Stimulated activated CD4-positive, alpha-beta T cell treated with anti-CD3 and anti-CD28 coated beads, Interleukin-1b, Interleukin-23, amount 100 ng/mL, for 48 hours (primary cell): ENCODE data around the gene SNCAIP.
"Not testable (repeated sequence)": the region's sequence is repeated elsewhere in the genome, so short reads cannot be mapped to it uniquely, and the experiment has no call there.

Experiments used
- DNase-seq: peaks from one replicate; pipeline ENCODE4 v3.0.0-alpha.2; 2020

SNCAIP gene

DNA sequence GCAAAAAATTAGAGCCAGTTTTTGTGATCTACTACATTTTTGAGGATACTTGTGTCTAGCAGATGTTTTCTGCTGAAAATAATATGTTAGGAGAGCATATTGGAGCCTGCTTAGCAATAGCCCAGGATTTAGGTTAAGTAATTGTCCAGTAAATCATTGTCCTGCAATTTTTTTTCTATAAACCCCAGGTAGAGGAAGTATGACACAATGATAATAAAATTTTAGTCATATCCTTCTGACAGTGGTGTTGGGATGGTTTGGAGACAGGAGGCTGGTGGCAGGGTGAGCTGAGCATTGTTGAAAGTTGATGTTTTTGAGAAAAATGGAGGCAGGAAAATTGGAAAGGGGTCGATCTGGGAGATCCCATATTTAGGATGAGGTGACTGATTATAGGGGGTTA is 3.5 kb downstream of the SNCAIP start:
- no peak for DNase-seq

DNA sequence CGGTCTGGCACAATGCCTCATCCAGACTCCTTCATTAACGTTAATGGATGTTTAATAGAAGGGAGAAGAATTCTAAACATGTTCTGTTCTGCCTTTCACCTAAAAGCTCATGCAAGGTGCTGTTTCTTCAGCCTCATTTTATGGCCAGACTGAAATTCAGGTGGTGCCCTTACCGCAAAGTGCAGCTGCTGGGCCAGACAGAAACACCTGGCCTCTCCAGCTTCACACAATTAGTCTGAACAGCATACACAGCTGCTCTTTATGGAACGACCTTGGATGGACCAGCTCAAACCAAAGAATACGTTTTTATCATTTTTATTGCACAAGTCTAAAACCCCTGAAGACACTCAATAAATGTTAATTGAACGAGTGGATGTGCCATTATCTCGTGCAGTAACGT is 4.6 kb downstream of the SNCAIP start:
- no peak for DNase-seq

DNA sequence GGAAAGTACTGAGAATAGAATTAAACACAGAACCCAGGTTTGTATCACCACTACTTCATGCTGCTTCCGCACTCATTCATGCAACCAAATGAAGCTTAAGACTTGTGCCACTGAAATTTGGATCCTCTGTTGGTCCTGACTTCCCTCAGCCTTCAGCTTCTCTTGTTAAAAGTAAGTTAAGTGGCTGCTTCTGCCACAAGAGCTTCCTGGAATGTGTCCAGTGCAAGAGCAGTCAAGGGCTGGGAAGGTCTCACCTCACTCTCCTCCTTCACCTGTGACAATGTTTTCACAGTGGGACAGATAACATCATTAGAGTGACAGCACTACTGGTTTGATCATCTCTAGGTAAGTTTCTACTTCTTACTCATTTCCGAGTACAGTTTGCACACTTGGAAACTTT is 7.9 kb downstream of the SNCAIP start:
- no peak for DNase-seq

DNA sequence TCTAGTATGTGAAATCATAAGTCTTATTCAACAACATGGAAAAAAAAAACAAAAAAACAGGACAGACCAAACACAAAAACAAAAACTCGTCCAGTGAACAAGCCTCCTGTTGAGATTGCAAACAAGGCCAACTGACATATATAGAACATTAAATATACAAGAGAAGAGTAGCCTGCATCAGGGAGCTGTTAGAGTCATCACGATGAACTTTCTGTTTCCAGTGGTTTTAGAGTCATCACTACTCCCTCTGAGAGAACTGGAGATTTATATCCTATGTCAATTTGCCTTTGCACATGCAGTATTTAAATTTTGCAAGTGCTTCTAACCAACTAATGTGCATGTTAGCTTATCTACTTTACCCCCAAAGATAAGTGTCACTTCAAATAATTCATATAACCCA is 9.9 kb downstream of the SNCAIP start:
- no peak for DNase-seq

DNA sequence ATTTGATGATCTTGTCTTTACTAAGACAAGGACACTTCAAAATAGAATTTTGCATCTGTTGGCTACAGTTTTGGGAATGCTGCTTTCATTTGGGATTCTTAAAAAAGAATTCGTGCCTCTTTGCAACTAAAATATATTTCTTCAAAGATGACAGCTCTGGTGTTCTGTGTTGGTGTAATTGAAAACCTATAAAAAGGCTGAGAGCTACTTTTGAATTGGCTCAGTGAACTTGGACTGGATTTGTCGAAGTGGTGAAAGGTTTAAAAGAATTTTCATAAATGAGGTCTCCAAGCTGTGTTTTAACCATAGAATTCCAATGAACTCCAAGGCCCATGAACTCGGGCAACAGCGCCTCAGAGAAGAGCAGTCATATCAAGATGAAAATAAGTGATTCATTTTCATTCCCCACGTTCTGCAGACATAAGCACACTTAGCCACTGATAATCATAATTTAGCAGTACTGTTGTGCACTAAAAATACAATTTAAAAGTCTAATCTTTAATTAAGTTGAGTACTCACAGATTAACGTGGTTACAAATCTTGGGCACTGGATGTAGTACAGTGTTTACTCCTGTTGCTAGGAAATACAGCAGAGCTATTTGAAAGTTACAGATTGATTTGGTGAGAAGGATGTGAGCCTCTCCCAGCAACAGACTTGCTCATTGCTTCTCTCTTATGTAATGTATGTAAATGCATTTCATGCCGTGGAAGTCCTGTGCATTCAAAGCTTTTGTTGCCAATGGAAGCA is 10.9 kb downstream of the SNCAIP start:
- no peak for DNase-seq

DNA sequence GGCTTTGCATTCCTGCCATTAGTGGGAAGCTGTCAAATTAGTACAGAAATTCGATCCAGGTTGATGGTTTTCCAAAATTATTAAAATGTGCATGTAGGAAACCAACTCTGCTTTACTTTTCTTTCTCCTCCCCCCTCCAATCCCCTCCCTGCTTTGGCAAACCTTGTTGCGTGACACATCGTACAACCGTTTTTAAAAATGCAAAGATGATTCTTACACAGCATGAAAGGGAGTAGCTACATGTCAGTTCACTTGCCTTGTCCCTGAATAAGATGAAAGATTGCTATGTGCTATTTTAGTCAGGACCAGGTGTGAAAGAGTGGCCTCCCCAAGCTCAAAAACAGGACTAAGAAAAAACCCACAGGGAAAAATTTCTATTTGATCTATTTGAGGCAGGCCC is 11.7 kb downstream of the SNCAIP start:
- DNase-seq, result no peak

DNA sequence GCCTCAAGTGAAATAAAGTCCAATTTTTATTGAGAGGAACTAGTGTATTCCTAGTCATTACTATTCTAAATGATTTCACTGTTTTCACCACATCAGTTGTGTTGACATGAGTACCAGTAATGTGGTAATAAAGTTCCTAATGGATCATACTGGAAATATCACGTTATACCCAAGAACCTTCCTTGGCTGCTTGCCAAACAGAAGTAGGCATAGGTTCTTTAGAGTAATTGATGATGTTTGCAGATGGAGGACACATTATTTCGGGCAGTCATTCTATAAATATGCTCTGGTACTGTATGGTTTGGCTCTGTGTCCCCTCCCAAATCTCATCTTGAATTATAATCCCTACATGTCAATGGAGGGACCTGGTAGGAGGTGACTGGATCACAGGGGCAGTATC is 15.1 kb downstream of the SNCAIP start:
- no peak for DNase-seq

DNA sequence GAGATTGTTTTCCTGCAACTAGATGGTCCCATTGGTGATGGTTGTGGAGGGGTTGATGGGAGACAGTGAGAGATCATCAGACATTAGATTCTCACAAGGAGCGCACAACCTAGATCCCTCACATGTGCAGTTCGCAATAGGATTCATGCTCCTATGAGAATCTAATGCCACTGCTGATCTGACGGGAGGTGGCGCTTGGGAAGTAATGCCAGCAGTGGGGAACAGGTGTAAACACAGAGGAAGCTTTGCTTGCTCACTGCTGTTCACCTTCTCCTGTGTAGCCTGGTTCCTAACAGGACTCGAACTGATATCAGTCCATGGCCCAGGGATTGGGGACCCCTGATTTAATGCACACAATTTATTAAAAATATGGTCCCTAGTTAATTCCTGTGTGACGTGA is 18.8 kb downstream of the SNCAIP start:
- no peak for DNase-seq

DNA sequence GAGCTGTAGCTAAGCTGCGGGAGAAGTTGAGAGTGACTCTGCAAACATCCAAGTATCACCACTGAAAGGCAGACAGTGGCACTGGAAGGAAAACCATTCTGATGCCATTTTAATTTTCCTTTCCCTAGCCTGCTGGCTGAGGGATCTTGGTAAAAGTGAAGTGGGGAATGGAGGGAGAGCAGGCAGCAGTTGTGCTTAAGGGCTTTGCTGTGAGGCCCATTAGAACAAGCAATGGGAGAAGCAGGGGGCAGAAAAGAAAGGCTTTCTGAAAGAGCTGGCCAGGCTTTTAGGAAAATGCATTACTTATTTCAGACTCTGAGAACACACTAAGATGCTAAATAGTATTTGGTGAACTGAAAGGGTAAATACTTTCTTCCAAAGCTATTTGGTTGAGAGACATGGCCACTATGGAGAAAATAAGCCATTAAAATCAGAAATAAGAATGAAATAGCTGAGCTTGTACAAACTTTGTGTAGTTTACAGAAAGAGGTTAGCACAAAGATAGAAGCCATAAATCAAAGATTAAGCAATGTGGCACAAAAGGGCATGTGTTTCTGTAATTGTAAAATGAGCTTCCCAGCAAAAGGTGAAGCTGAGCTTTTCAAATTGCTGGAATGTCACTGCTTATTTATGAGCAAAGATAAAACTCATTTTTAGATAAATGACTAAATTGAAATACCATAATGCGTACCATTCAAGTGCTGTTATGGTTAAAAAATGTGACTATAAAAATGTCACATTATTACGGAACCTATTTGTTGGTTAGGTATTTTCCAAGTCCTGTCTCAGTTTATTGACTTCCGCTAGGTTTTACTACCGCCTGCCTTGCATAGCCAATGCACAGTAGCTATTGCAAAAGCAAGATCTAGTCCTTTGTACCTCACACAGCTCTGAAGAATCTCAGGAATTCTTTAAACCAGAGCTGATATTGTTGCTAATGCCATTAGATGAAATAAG is 20.8 kb downstream of the SNCAIP start:
- DNase-seq, result no peak

DNA sequence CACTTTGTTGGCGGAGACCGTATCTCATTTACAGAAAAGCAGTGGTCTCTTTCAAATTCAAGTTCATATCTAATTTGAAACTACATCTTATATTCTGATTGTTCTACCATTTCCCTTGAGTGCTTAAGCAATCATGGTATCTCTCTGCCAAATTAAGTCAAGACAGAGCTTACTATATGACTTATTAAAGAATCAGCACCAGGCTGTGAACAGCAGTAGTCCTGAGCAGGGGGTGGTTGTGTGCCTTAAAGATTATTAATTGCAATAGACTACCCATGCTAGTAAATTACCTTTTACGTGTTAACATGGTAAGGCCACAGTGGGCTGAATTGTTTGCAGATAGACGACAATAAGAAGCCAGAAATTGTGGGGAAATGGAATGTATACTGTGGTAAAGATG is 21.5 kb downstream of the SNCAIP start:
- DNase-seq, result no peak

DNA sequence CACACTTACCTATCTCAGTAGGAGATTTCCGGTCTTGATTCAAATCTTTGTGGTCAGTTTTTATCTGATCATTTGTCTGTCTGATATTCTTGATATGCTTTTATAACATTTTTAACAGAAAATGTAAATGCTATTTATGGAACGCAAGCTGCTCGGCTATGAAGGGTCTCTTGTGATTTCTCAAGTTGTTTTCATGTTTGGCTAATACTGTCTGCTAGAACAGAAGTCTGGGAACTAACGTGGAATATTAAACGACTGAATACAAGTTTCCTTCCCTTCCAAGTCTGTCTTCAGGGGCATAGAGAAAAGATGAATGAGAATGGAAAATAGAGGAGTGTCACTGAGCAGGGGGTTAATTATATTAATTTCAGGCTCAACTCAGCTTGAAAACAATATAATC is 27.6 kb downstream of the SNCAIP start:
- no peak for DNase-seq

DNA sequence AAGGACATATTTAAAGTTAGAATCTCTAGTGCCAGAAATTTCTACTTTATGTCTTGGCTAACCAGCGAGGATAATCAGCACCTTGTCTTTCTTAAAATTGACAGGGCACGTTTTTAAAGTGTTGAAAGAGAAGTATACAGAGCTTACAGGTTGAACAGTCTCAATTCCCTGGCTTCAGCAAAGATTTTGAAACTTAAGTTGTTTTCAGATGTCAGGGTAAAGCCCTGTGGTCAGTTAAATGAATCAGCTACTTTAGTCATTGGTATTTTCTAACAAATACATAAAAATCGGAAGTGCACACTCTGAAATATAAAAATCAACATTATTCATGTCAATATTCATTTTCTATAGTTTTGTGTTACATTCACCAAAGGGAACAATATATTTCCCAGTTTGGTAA is 29.1 kb downstream of the SNCAIP start:
- DNase-seq, result no peak

DNA sequence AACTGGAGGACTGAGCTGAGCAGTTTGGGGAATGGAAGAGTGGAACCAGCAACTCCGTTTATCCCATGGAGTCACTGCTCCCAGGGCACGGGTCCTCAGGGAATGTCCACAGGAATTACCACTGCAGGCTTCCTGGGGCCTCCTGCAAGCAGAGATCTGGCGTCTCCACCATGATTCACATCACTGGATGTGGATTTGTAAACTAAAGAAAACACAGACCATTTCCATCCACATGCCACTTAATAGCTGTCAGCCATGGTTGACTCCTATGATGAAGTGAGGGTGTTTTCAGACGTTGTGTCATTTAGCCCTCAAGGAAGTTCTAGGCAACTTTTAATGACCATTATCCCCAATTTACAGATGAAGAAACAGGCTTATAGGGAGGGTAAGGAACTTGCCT is 30.2 kb downstream of the SNCAIP start:
- no peak for DNase-seq

DNA sequence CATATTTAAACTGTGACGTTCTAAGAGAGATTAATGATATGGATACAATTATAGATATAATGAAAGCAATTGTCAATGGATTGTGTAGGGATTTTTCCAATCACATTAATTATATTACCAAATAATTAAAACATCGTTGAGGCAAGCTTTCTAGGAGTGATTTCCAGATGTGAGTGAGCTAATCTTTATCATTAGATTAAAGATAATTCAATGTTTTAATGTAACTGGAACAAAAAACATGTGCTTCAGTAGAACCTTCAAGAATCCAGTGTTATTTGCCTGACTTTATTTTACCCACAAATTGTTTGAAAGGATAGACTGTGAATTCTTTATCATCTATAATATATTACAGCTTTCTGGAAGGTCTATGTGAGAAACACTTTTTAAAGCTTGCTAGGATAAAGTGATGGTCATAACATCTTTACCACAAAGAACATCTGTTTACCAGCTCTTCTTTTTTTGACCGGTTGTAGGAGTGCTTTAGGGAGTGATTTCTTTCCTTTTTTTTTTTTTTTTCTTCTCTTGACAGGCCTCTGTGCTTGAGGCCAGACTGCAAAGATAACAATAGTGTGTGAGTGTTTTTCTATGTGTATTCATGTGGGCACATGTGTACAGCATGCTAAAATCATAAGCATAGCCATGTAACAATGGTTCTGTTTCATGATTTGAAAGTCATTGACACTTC is 35.0 kb downstream of the SNCAIP start:
- DNase-seq, result no peak

DNA sequence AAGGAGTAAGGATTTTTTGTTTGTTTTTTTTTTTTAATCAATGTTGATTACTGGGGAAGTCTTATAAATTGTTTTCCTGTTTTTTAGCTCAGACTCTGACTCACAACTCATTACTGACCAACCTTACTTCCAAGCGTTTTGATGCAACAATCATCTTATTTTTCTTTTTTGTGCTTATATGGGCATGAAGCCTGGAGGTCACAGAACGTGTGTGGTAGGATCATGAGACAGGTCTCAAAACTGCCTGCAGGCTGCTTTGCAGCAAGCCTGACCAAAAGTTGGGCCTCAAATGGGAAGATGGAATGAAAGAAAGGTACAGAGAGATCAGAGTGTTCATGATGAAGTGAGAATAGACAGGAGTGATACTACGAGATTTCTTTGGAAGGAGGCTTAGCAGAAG is 38.5 kb downstream of the SNCAIP start:
- DNase-seq, result no peak

DNA sequence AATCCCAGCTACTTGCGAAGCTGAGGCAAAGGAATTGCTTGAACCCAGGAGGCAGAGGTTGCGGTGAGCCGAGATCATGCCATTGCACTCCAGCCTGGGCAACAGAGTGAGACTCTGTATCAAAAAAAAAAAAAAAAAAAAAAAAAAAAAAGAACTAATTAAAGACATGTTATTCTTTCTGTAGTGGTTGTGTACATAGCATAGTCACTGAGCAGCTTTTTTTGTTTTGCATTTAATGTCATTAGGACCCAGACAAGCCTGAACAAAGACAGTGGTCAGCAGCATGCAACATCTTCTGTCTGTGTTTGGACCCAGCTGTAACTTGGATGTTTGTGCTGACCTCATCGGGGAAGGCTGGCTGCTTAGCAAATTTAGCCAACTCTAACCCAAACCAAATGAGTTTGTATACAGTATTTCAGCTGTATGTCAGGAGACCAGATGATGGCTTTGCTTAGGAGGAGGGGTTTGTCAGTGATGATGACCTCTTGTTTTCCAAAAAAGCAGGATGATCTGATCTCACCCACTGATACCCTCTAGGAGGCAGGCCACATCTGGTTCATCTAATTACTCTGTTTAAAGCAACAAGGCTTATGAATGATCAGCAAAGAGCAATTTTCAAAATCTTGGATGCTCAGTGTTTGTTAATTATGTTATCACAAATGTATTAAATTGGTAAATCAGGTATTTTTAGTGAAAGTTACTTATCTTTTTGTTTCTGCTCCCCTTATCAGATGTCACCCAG is 39.5 kb downstream of the SNCAIP start:
- DNase-seq, result no peak

DNA sequence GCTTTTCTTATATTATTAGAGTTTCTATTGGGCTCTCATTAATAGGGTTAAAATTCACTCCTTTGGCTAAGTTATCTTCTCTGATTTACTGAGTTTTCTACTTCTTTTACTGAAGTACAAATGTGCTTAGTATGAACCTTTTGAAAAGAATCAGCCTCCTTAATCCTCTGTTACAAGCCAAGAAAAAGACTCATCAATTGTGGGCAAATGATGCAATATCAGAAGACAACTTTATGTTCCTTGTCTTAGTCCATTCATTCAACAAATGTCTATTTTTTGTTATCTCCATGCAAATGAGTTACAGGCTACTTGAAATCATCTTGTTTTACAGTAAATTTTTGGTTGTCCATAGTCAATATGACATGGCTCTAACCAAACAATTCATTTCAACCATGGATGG is 40.3 kb downstream of the SNCAIP start:
- no peak for DNase-seq

DNA sequence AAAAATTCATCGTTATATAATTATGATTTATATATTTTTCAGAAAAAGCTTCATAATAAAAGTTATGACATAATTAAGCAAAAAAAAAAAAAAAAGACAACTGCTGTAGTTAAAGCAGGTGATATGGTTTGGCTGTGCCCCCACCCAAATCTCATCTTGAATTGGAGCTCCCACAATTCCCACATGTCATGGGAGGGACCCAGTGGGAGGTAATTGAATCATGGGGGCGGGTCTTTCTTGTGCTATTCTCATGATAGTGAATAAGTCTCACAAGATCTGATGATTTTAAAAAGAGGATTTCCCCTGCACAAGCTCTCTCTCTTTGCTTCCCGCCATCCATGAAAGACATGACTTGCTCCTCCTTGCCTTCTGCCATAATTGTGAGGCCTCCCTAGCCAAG is 41.3 kb downstream of the SNCAIP start:
- DNase-seq, result not testable (repeated sequence)

DNA sequence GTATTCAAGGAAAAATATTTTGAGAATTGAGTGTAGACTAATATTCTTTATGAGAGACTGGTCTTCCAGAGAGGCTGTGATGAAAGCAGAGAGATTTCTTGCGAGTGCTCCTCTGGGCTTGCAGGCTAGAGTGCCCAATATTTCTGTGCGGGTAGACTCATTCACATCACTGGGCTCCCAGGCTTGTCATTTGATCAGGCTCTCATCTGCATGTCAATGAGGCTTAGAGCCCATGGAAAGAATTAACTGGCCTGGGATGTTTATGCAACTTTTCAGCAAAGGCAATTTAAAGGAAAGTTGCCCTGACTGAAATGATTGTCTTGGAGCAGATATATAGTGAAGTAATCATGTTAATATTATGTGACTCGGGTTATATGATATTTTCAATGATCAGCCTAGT is 42.3 kb downstream of the SNCAIP start:
- DNase-seq, result no peak

DNA sequence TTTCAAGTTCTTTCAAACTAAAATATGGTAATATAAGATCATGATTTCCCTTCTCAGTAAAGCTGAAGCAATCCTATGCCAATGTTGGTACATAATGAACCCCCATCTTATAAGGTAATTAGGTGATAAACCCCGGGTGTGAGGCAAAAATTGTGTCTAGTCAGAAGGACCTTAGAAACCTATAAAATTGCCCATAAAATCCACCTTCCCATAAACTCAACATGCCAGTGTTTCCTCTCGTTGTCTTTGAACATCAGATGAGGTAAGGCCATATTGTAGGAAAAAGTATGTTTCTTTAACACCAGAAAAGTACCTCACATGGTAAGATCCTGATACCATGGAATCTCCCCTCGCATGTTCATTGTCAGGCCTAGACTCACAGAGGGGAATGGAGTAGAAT is 43.3 kb downstream of the SNCAIP start:
- no peak for DNase-seq

DNA sequence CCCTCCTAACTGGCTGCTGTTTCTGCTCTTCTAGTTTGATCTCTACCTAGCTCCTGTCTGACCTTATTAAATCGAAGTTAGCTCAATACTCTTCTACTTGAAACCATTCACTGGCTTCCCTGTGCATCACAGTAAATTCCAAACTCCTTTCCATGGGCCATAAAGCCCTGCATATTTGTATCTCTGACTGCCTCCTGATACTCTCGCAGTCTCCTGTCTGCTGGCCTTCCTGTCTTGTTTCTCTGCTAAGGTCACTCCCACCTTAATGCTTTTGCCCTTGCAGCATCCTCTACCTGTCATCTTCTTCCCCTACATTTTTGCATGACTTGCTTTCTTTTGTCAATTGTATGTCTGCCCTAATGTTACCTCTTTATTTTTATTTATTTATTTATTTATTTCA is 44.8 kb downstream of the SNCAIP start:
- no peak for DNase-seq

DNA sequence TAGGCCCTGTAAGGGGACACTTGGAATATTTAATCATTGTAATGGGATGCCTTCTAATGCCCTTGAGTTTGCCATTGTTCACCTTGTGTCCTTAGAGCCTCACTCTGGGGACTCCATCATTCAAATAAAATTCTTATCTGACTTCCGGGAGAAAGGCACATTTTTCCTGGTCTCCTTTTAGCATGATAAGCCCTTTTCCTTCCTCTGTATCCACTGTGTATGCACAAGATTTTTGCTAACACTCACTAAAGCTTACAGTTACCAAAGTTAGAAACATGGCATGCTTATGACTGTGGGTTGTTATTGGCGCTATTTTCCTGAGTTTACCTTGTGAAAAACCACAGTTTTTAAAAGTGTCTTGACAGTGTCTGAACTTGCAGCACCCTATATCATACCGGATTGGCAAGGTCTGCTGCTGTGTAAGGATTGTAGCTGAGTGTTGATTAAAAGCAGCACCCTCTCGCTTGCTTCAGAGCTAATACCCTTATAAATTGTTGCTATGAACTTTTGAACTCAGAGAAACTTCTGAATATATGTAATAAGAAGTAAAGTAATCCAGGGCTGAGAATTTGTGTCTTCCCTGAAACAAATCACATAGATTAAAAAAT is 46.4 kb downstream of the SNCAIP start:
- no peak for DNase-seq

DNA sequence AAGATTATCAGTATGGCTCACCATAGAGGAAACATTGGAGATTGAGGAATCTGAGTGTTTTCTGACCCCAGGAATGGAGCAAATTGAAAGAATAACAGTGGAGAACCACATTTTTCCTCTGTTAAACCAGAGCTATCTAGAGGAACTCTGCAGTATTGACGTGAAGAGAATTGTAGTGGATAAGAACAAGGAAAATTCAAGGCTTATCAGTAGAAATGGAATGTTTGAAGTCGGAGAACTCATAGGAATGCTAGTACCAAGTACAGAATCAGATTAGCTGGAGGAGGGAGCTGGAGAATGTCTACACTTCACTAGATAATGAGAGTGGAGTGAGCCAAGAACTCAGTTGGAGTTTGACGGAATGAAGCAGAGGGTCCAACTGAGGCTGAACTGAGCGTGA is 50.3 kb downstream of the SNCAIP start:
- DNase-seq, result no peak
